HepG2 (cell line): ENCODE results near the gene ELP5. TPM values are rescaled to one million over a fixed set of nuclear protein-coding genes. Genes with fewer than 3 reads are reported as not detected.

Source experiments
- AGO1 ChIP-seq: fragments of 200-400 bp; formaldehyde crosslinking; IDR thresholded peaks from 2 replicates; pipeline ENCODE4 v1.6.1; 2017; ENCODE audit warnings: mild to moderate bottlenecking, low read depth, low read length, moderate library complexity; ENCODE audit not compliant: poor library complexity, severe bottlenecking
- CREM ChIP-seq, 2 experiments: sonication (generic) in 1 of 2; formaldehyde crosslinking in 1 of 2; IDR thresholded peaks; 2 replicates each; pipeline versions ENCODE4 v1.4.0 to v1.6.1; 2016 to 2020; ENCODE audit warnings: antibody characterized with exemption in 1 of 2, mild to moderate bottlenecking in 1 of 2, missing genetic modification reagents in 1 of 2
- GTF2F1 ChIP-seq: fragments of 150-350 bp; IDR thresholded peaks from 2 replicates; pipeline ENCODE4 v1.6.1; 2014; ENCODE audit warnings: low read length
- IKZF1 ChIP-seq: fragments of 450-650 bp; IDR thresholded peaks from 2 replicates; pipeline ENCODE4 v1.7.1; 2016
- KAT8 ChIP-seq: IDR thresholded peaks from 2 replicates; pipeline ENCODE4 v1.6.1; 2016; ENCODE audit warnings: missing genetic modification reagents, missing compliant biosample characterization
- NCOA1 ChIP-seq: sonication (generic); formaldehyde crosslinking; IDR thresholded peaks from 2 replicates; pipeline ENCODE4 v1.9.0; 2021; ENCODE audit warnings: missing genetic modification reagents
- PLRG1 ChIP-seq: fragments of 450-650 bp; conservative IDR thresholded peaks from 2 replicates; pipeline ENCODE4 v1.6.1; 2016
- SAP130 ChIP-seq: IDR thresholded peaks from 2 replicates; pipeline ENCODE4 v1.6.1; 2016; ENCODE audit warnings: low read depth
- SMAD3 ChIP-seq: sonication (generic); formaldehyde crosslinking; IDR thresholded peaks from 2 replicates; pipeline ENCODE4 v1.4.0; 2020; ENCODE audit warnings: missing genetic modification reagents
- THAP7 ChIP-seq: sonication (generic); formaldehyde crosslinking; IDR thresholded peaks from 2 replicates; pipeline ENCODE4 v1.8.1; 2023; ENCODE audit warnings: mild to moderate bottlenecking, missing genetic modification reagents
- TMF1 ChIP-seq: sonication (generic); formaldehyde crosslinking; IDR thresholded peaks from 2 replicates; pipeline ENCODE4 v1.8.1; 2022; ENCODE audit warnings: low read depth, missing genetic modification reagents
- TOE1 ChIP-seq: sonication (generic); formaldehyde crosslinking; IDR thresholded peaks from 2 replicates; pipeline ENCODE4 v1.4.0; 2020; ENCODE audit warnings: mild to moderate bottlenecking, missing genetic modification reagents
- ZNF160 ChIP-seq: sonication (generic); formaldehyde crosslinking; IDR thresholded peaks from 2 replicates; pipeline ENCODE4 v1.8.0; 2022; ENCODE audit warnings: mild to moderate bottlenecking, inconsistent platforms, missing genetic modification reagents
- ZNF337 ChIP-seq: sonication (generic); formaldehyde crosslinking; IDR thresholded peaks from 2 replicates; pipeline ENCODE4 v1.5.1; 2020; ENCODE audit warnings: missing genetic modification reagents, low read depth, mild to moderate bottlenecking, borderline replicate concordance
- ZNF770 ChIP-seq: sonication (generic); formaldehyde crosslinking; IDR thresholded peaks from 2 replicates; pipeline ENCODE4 v1.5.0; 2020; ENCODE audit warnings: mild to moderate bottlenecking, missing genetic modification reagents
- ZNF776 ChIP-seq: sonication (generic); formaldehyde crosslinking; IDR thresholded peaks from 2 replicates; pipeline ENCODE4 v1.4.0; 2020; ENCODE audit warnings: mild to moderate bottlenecking, missing genetic modification reagents
- ZSCAN20 ChIP-seq: sonication (generic); formaldehyde crosslinking; IDR thresholded peaks from 2 replicates; pipeline ENCODE4 v1.4.0; 2020; ENCODE audit warnings: missing genetic modification reagents, mild to moderate bottlenecking, borderline replicate concordance
- polyA plus RNA-seq, 8 experiments: library from polyadenylated mRNA; depleted of rRNA in 3 of 8; stranded (reverse) in 7 of 8; unstranded in 1 of 8; fragments of >200 nt; fragmentation: Illumina TruSeq in 4 of 8; extraction: Trizol in 4 of 8; gene quantifications; 2 replicates each; pipeline versions ENCODE4 v1.2.1 to v1.2.3, GENCODE V29; 2011 to 2016; ENCODE audit warnings: low read depth in 4 of 8, missing spikeins in 1 of 8, mixed read lengths in 1 of 8; ENCODE audit not compliant: insufficient read depth in 1 of 8
- total RNA-seq, 5 experiments: library from RNA; depleted of rRNA; stranded (reverse); fragments of >200 nt; fragmentation: Illumina TruSeq; extraction: Trizol; gene quantifications; 2 replicates each; pipeline ENCODE4 v1.2.3, GENCODE V29; 2016; ENCODE audit warnings: low read depth in 1 of 5
- TF ChIP-seq, protein P1 (sequence below): sonication (generic); formaldehyde crosslinking; IDR thresholded peaks from 2 replicates; pipeline ENCODE4 v1.9.0; 2022; ENCODE audit warnings: low read depth, missing genetic modification reagents
- TF ChIP-seq, protein P2 (sequence below): sonication (generic); formaldehyde crosslinking; IDR thresholded peaks from 2 replicates; pipeline ENCODE4 v1.4.0; 2020; ENCODE audit warnings: missing genetic modification reagents
- TF ChIP-seq, protein P3 (sequence below): IDR thresholded peaks from 2 replicates; pipeline ENCODE4 v1.6.1; 2016; ENCODE audit warnings: missing genetic modification reagents, missing compliant biosample characterization
- TF ChIP-seq, protein P4 (sequence below): sonication (generic); formaldehyde crosslinking; IDR thresholded peaks from 2 replicates; pipeline ENCODE4 v1.4.0; 2020; ENCODE audit warnings: mild to moderate bottlenecking, missing genetic modification reagents

The ELP5 gene
- total and polyA plus RNA-seq, 2 of the 13 experiments (the other 11 are each of a cell fraction or from before 2014, with no cell fraction given), result 67.6 to 69.8 TPM

DNA sequence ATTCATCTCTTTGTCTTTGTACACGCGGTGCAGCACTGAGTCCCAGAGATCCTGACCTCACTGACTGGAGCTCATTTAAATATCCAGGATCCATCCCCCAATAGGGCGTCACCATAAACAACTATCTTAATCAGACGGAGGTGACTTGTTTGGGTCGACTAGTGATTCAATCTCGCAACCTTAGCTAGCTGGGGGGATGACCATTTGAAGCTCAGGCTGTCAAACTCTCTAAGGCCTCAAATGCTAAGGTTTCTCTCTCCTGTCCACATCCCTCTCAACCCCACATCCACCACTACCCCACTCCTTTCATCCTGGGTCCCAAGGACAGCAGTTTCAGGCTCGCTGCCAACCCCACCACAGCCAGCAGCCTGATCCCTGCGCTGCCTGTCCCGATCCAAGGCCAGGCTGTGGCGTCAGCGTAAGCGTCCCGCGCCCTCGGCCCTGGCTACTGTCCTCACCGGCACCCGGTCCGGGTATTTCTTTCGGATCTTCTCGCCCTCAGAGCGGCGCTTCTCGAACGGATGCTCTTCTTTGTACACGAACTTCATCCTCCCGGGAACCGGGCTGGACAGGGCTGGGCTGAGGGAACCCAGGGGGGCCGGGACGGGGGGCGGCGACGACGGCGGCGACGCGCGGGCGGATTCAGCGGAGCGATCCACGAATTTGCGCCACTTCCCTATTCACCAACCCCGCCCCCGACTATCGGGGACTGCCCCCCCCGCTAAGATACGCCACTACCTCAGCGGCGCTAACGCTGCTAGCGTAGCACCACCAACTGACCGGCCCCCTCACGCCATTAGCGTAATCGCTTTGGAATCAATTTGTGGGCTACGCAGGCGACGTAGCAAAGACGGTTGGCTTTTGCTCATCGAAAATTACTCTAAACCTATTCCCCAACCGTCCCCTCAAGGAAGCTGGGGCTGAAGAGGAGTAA, 10.0 kb upstream of the ELP5 start, which contains the start of gene GABARAP (continued):
- TF ChIP-seq, protein P1, sequence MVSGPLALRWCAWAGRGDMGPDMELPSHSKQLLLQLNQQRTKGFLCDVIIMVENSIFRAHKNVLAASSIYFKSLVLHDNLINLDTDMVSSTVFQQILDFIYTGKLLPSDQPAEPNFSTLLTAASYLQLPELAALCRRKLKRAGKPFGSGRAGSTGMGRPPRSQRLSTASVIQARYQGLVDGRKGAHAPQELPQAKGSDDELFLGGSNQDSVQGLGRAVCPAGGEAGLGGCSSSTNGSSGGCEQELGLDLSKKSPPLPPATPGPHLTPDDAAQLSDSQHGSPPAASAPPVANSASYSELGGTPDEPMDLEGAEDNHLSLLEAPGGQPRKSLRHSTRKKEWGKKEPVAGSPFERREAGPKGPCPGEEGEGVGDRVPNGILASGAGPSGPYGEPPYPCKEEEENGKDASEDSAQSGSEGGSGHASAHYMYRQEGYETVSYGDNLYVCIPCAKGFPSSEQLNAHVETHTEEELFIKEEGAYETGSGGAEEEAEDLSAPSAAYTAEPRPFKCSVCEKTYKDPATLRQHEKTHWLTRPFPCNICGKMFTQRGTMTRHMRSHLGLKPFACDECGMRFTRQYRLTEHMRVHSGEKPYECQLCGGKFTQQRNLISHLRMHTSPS (CRISPR knock-in tag), result no peak
- TF ChIP-seq ZSCAN20, result no peak
- no peak; the same call in 1 of the 2 replicates for TF ChIP-seq CREM (IDR thresholded peaks at IDR 0.05)
- TF ChIP-seq CREM (CRISPR knock-in tag; IDR thresholded peaks at IDR 0.05), result no peak
- no peak for TF ChIP-seq ZNF160 (CRISPR knock-in tag)
- no peak for TF ChIP-seq TMF1 (CRISPR knock-in tag)
- no peak for TF ChIP-seq ZNF337 (CRISPR knock-in tag)
- TF ChIP-seq KAT8 (CRISPR knock-in tag), result no peak
- no peak for TF ChIP-seq ZNF770 (CRISPR knock-in tag)
- peak; percentile 45; the same call in 1 of the 2 replicates for TF ChIP-seq ZNF776 (CRISPR knock-in tag)
- TF ChIP-seq GTF2F1, result no peak
- TF ChIP-seq THAP7 (CRISPR knock-in tag), result no peak
- no peak for TF ChIP-seq IKZF1
- TF ChIP-seq, protein P2, sequence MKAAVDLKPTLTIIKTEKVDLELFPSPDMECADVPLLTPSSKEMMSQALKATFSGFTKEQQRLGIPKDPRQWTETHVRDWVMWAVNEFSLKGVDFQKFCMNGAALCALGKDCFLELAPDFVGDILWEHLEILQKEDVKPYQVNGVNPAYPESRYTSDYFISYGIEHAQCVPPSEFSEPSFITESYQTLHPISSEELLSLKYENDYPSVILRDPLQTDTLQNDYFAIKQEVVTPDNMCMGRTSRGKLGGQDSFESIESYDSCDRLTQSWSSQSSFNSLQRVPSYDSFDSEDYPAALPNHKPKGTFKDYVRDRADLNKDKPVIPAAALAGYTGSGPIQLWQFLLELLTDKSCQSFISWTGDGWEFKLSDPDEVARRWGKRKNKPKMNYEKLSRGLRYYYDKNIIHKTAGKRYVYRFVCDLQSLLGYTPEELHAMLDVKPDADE (CRISPR knock-in tag), result no peak; the same call in 1 of the 2 replicates
- TF ChIP-seq AGO1, result peak; percentile 98
- TF ChIP-seq PLRG1, result no peak
- TF ChIP-seq, protein P3, sequence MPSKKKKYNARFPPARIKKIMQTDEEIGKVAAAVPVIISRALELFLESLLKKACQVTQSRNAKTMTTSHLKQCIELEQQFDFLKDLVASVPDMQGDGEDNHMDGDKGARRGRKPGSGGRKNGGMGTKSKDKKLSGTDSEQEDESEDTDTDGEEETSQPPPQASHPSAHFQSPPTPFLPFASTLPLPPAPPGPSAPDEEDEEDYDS (CRISPR knock-in tag), result peak; percentile 49; the same call in 1 of the 2 replicates
- TF ChIP-seq, protein P4, sequence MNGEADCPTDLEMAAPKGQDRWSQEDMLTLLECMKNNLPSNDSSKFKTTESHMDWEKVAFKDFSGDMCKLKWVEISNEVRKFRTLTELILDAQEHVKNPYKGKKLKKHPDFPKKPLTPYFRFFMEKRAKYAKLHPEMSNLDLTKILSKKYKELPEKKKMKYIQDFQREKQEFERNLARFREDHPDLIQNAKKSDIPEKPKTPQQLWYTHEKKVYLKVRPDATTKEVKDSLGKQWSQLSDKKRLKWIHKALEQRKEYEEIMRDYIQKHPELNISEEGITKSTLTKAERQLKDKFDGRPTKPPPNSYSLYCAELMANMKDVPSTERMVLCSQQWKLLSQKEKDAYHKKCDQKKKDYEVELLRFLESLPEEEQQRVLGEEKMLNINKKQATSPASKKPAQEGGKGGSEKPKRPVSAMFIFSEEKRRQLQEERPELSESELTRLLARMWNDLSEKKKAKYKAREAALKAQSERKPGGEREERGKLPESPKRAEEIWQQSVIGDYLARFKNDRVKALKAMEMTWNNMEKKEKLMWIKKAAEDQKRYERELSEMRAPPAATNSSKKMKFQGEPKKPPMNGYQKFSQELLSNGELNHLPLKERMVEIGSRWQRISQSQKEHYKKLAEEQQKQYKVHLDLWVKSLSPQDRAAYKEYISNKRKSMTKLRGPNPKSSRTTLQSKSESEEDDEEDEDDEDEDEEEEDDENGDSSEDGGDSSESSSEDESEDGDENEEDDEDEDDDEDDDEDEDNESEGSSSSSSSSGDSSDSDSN (CRISPR knock-in tag), result peak; percentile 61
- TF ChIP-seq NCOA1, result no peak
- peak; percentile 73 for TF ChIP-seq SAP130 (CRISPR knock-in tag)
- no peak for TF ChIP-seq TOE1 (CRISPR knock-in tag)
- TF ChIP-seq SMAD3 (CRISPR knock-in tag), result no peak
